GM19099 (cell line): ENCODE data around the gene CNTNAP5.

Experiments
- POLR2A ChIP-seq: IDR thresholded peaks from 3 replicates; pipeline ENCODE4 v1.6.1; 2011; ENCODE audit warnings: low read depth; ENCODE audit not compliant: insufficient read length; ENCODE audit errors: extremely low read depth

The CNTNAP5 gene

GRCh38 chr2:124025171-124025580 lies at the start of gene CNTNAP5:
Gene CNTNAP5 (plus strand): TSS chr2:124025287. CDS start chr2:124025651, 364 bp downstream.
- TF ChIP-seq POLR2A = no peak

- no peak for TF ChIP-seq POLR2A
These were observed 48.9 kb upstream of the CNTNAP5 start for GRCh38 chr2:123976054-123976648.

DNA sequence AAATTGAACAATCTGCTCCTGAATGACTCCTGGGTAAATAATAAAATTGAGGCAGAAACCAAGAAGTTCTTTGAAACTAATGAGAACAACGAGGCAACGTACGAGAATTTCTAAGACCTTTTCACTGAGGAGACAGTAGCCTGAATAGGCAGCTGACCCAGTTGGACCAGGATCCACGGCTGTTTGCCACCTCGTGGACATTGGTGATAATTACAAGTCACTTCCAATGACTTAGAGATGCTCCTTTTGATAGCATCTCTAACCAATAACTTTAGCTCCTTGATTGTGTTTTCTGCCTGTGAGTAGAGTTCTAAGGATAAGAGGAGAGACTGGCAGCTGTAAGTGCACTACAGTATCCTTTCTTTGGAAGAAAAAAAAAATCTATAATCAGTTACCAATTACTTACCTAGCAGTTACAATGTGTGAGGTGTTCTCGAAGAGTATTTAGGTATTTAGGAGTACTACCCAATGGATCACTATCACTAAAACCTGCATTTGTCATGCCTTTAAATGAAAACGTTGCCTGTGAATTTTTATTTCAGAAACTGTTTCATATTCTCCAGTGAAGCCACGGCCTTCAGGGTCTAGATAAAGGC lies 31.3 kb upstream of the CNTNAP5 start:
- no peak for TF ChIP-seq POLR2A

GRCh38 chr2:123999681-124000080 lies 25.4 kb upstream of the CNTNAP5 start:
- TF ChIP-seq POLR2A = no peak

- no peak for TF ChIP-seq POLR2A
These were observed 23.2 kb upstream of the CNTNAP5 start for GRCh38 chr2:124001696-124002430.

DNA sequence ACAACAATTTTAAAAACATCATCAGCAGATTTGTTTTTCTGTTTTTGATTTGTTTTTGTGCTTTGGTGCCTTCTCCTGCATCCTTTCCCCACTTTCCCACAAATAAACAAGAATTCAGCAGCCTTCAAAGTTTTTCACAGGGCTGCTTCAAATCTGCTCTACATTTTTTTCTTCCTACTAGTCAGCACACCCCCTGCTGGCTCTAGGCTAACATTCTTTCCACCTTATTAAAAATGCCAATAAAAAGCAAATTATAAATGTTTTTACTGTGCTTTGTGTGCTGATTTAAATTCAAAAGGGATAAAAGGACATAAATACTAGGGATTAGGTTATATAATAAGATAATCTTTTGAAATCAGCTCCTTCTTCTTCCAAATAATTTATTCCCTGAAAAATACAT lies 6.2 kb upstream of the CNTNAP5 start:
- no peak for TF ChIP-seq POLR2A

- TF ChIP-seq POLR2A = no peak
These were observed 421 bp upstream of the CNTNAP5 start for GRCh38 chr2:124024561-124025170.

DNA sequence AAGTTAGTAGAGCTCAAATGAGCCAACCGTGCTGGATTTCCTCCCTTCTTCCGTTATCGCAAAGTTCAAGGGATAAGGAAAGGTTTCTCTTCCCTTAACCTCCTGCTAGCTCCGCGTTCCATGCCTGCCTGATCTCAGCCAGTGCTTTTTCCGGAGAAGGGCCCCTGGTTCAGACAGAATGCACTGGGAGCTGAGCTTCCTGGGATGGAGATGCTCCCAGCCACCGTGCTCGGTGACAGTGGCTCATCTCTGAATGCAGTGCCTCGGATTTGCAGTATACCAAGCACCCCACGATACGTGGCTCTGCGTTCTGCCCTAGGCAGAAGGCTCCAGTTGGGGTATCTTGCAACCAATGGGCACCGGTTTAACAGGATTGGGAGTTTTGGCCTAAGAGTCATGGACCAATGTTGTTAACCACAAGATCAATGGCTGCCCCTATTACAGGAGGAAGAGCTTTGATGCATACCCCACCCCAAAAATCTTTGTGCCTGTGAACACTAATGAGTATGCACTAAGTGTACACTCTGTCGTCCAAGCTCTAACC lies 876 bp downstream of the CNTNAP5 start:
- no peak for TF ChIP-seq POLR2A

- TF ChIP-seq POLR2A = no peak
These were observed 1.4 kb downstream of the CNTNAP5 start for GRCh38 chr2:124026503-124026902.

DNA sequence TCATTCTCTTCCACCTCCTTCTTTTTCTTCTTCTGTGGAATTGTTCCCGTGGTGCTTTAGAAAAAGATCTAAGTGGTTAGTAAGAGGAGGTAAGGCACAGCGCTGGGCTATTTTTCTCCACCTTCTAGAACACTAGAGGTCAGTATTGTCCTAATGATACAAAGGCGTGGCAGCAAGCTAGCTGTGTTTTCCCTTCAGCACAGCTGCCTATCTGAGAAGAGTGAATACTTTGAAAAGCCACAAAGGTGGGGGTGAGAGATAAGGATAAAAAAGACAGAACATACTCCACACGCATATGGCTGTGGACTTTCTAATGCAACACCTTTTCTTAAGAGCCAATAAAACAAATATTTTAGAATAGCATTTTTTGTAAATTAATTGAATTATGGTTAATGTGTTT lies 2.1 kb downstream of the CNTNAP5 start:
- no peak for TF ChIP-seq POLR2A

- TF ChIP-seq POLR2A = no peak
These were observed 7.7 kb downstream of the CNTNAP5 start for GRCh38 chr2:124032799-124033198.

DNA sequence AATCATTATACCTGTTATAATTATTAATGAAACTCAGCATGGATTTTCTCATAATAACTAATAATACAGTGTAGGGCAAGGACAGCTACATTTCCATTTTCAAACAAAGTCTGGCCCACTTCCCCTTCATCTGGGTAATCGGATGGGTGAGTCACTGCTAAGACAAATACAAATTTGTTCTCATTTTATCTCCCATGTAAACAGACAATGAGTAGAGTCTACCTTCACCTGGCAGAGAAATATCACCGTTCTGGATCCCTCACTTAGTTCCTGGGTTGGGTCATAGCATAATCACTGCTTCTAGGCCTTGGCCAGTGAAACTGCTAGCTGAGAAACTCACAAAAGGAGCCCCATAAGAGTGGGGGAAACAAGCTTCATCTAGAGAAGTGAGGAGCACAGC lies 9.2 kb downstream of the CNTNAP5 start:
- no peak for TF ChIP-seq POLR2A

DNA sequence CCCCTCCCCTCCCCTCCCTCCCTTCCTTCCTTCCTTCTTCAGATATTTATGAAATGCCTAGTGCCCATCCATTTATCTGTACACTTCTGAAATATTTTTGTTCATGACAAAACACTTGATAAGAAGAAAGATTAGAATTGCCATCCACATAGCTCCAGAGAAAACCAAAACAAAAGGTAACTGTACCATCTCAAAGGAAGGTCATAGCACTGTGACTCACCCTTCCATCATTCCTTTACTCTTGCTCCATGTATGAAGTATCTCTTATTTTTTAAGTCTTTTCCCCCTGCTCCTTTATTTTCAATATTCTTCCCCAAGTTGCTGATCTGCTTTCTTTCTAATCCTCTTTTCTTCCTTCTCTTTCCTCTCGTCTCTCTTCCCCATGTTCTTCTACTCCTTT lies 9.9 kb downstream of the CNTNAP5 start:
- TF ChIP-seq POLR2A = no peak

DNA sequence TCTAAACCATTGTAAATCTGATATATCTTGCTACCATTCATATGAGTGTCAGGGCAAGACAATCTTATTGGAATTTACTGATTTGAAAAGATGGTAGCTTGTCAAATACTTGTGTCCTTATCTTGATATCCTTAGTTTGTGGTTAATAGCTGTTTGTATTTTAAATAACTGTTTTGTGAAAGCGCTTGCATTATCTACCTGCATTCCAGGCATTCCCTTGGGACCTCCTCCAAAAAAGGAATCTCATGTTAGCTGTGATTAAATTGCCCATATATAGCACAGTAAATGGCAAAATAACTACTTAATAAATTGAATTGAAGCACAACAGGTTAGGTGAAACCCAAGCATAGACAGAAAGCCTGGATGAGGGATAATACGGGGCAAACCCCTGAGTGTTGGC lies 13.9 kb downstream of the CNTNAP5 start:
- no peak for TF ChIP-seq POLR2A

- TF ChIP-seq POLR2A = no peak
These were observed 14.7 kb downstream of the CNTNAP5 start for GRCh38 chr2:124039762-124040291.
